Measurements from ENCODE around the gene PRPF40A.

PRPF40A gene

GRCh38 chr2:152710713-152711112 lies 6.5 kb downstream of the PRPF40A start:
- Histone ChIP-seq H3K36me3 (ENCODE audit: control insufficient read depth, insufficient read depth, low read length) (peaks cover 6% of the 10 kb centered on the region), H3K27me3 (replicated peaks; ENCODE audit: control insufficient read depth, insufficient read depth, low read length) (no peaks in the 10 kb centered on the region), H3K4me3 (replicated peaks; ENCODE audit: low read depth, low read length) (no peak overlapping the region)
- no peak for DNase-seq (ENCODE audit: extremely low read depth, insufficient read length)
- no peak for TF ChIP-seq CTCF (IDR thresholded peaks at IDR 0.05; ENCODE audit: insufficient read depth, low read length, poor library complexity, severe bottlenecking)

- no peak for TF ChIP-seq CTCF (IDR thresholded peaks at IDR 0.05; ENCODE audit: insufficient read depth, low read length, poor library complexity, severe bottlenecking)
- peaks cover 6% of the 10 kb centered on the region for H3K36me3 ChIP-seq (ENCODE audit: control insufficient read depth, insufficient read depth, low read length)
- no peak for DNase-seq (ENCODE audit: extremely low read depth, insufficient read length)
- H3K27me3 ChIP-seq (replicated peaks; ENCODE audit: control insufficient read depth, insufficient read depth, low read length), result no peaks in the 10 kb centered on the region
- H3K4me3 ChIP-seq (replicated peaks; ENCODE audit: low read depth, low read length), result no peak overlapping the region
Measured at GRCh38 chr2:152708742-152709141, 8.5 kb downstream of the PRPF40A start.

- DNase-seq (ENCODE audit: extremely low read depth, insufficient read length), result no peak
- no peaks in the 10 kb centered on the region for H3K27me3 ChIP-seq (replicated peaks; ENCODE audit: control insufficient read depth, insufficient read depth, low read length)
- no peak for TF ChIP-seq CTCF (IDR thresholded peaks at IDR 0.05; ENCODE audit: insufficient read depth, low read length, poor library complexity, severe bottlenecking)
- no peak overlapping the region for H3K4me3 ChIP-seq (replicated peaks; ENCODE audit: low read depth, low read length)
- peaks cover 14% of the 10 kb centered on the region for H3K36me3 ChIP-seq (ENCODE audit: control insufficient read depth, insufficient read depth, low read length)
Measured at GRCh38 chr2:152706477-152707021, 10.7 kb downstream of the PRPF40A start.

- Histone ChIP-seq H3K36me3 (ENCODE audit: control insufficient read depth, insufficient read depth, low read length) (peaks cover 8% of the 10 kb centered on the region), H3K4me3 (replicated peaks; ENCODE audit: low read depth, low read length) (no peak overlapping the region), H3K27me3 (replicated peaks; ENCODE audit: control insufficient read depth, insufficient read depth, low read length) (no peaks in the 10 kb centered on the region)
- no peak for TF ChIP-seq CTCF (IDR thresholded peaks at IDR 0.05; ENCODE audit: insufficient read depth, low read length, poor library complexity, severe bottlenecking)
- DNase-seq (ENCODE audit: extremely low read depth, insufficient read length), result no peak
Measured at GRCh38 chr2:152701198-152701597, 16.1 kb downstream of the PRPF40A start.

- no peak for DNase-seq (ENCODE audit: extremely low read depth, insufficient read length)
- no peak for TF ChIP-seq CTCF (IDR thresholded peaks at IDR 0.05; ENCODE audit: insufficient read depth, low read length, poor library complexity, severe bottlenecking)
- Histone ChIP-seq H3K4me3 (replicated peaks; ENCODE audit: low read depth, low read length) (no peak overlapping the region), H3K36me3 (ENCODE audit: control insufficient read depth, insufficient read depth, low read length) (no peaks in the 10 kb centered on the region; the same call in 1 of the 2 replicates), H3K27me3 (replicated peaks; ENCODE audit: control insufficient read depth, insufficient read depth, low read length) (no peaks in the 10 kb centered on the region)
Measured at GRCh38 chr2:152696476-152696875, 20.8 kb downstream of the PRPF40A start.

- TF ChIP-seq CTCF (IDR thresholded peaks at IDR 0.05; ENCODE audit: insufficient read depth, low read length, poor library complexity, severe bottlenecking), result no peak
- Histone ChIP-seq H3K36me3 (ENCODE audit: control insufficient read depth, insufficient read depth, low read length) (no peaks in the 10 kb centered on the region; the same call in 1 of the 2 replicates), H3K4me3 (replicated peaks; ENCODE audit: low read depth, low read length) (no peak overlapping the region), H3K27me3 (replicated peaks; ENCODE audit: control insufficient read depth, insufficient read depth, low read length) (no peaks in the 10 kb centered on the region)
- no peak for DNase-seq (ENCODE audit: extremely low read depth, insufficient read length)
Measured at GRCh38 chr2:152695763-152696162, 21.5 kb downstream of the PRPF40A start.
